Thoracic aorta (tissue), 2 donors: ENCODE measurements around the gene CHIC2. TPM values are rescaled to one million over a fixed set of nuclear protein-coding genes. Genes with fewer than 3 reads are reported as not detected.

Source experiments
- ATAC-seq: fragments of 150-250 bp; one replicate; pipeline ENCODE4 v1.8.0; 2017; ENCODE audit warnings: low read depth; ENCODE audit not compliant: insufficient number of reproducible peaks, low FRiP score
- DNase-seq: peaks from one replicate; pipeline ENCODE4 v3.0.0-alpha.2; 2020; ENCODE audit warnings: low spot score
- H3K27ac ChIP-seq, 2 donors: fragments of 200-600 bp; sonication (generic); 1 replicate in 1 of 2; 2 replicates in 1 of 2; pipeline ENCODE4 v1.5.1; 2016; ENCODE audit warnings: mild to moderate bottlenecking in 2 of 2, moderate library complexity in 2 of 2
- H3K27me3 ChIP-seq: fragments of 200-600 bp; sonication (generic); replicated peaks from 2 replicates; pipeline ENCODE4 v1.6.0; 2016; ENCODE audit warnings: mild to moderate bottlenecking; ENCODE audit not compliant: insufficient read depth
- H3K36me3 ChIP-seq: fragments of 200-600 bp; sonication (generic); one replicate; pipeline ENCODE4 v1.5.1; 2016
- H3K4me1 ChIP-seq, 2 donors: fragments of 200-600 bp; sonication (generic); 1 replicate in 1 of 2; 2 replicates in 1 of 2; pipeline versions ENCODE4 v1.5.1 to v1.6.0; 2016; ENCODE audit warnings: low read depth in 2 of 2, mild to moderate bottlenecking in 1 of 2; ENCODE audit not compliant: control insufficient read depth in 1 of 2
- H3K4me3 ChIP-seq: fragments of 200-600 bp; sonication (generic); 2 replicates; pipeline ENCODE4 v1.5.1; 2016; ENCODE audit warnings: mild to moderate bottlenecking
- H3K9me3 ChIP-seq: fragments of 200-600 bp; sonication (generic); 2 replicates; pipeline ENCODE4 v1.5.1; 2016
- CTCF ChIP-seq: fragments of 200-600 bp; sonication (generic); IDR thresholded peaks from one replicate; pipeline ENCODE4 v1.5.1; 2019; ENCODE audit warnings: antibody characterized with exemption
- total RNA-seq, 2 donors: library from RNA; depleted of rRNA; stranded (reverse); fragments of >200 nt; gene quantifications; one replicate each; pipeline versions ENCODE4 v1.1.0 to v1.2.3, GENCODE V29; 2016

Gene CHIC2
- total RNA-seq, 2 donors from 2014 or later: 52.8 to 75.0 TPM

- ATAC-seq: no peak
- H3K27me3 ChIP-seq: no peaks in the 10 kb centered on the region
- no peaks in the 10 kb centered on the region for H3K9me3 ChIP-seq
- no peak overlapping the region for H3K4me3 ChIP-seq
- no peak for DNase-seq
- H3K27ac ChIP-seq: peak overlapping the region; percentile 93 to 97
- H3K36me3 ChIP-seq: no peaks in the 10 kb centered on the region
- H3K4me1 ChIP-seq: peaks cover 17 to 31% of the 10 kb centered on the region in 2 donors
- TF ChIP-seq CTCF: no peak
These were observed 2.8 kb upstream of the CHIC2 start for GRCh38 chr4:54067166-54067565.

GRCh38 chr4:54066718-54067129 lies 2.3 kb upstream of the CHIC2 start:
- no peaks in the 10 kb centered on the region for H3K36me3 ChIP-seq
- no peaks in the 10 kb centered on the region for H3K27me3 ChIP-seq
- ATAC-seq (no peak), DNase-seq (no peak)
- H3K9me3 ChIP-seq: no peaks in the 10 kb centered on the region
- H3K4me3 ChIP-seq: no peak overlapping the region
- TF ChIP-seq CTCF: no peak
- H3K4me1 ChIP-seq: peaks cover 20 to 34% of the 10 kb centered on the region in 2 donors
- peak overlapping the region; percentile 93 to 97 for H3K27ac ChIP-seq

- Histone ChIP-seq H3K9me3 (no peaks in the 10 kb centered on the region), H3K27ac (peak overlapping the region; percentile 93 to 97), H3K4me3 (no peak overlapping the region), H3K4me1 (peaks cover 26 to 41% of the 10 kb centered on the region in 2 donors), H3K36me3 (no peaks in the 10 kb centered on the region), H3K27me3 (no peaks in the 10 kb centered on the region)
- no peak for DNase-seq
- TF ChIP-seq CTCF: no peak
- ATAC-seq: no peak
These were observed 1.6 kb upstream of the CHIC2 start for GRCh38 chr4:54066088-54066415.

- Histone ChIP-seq H3K4me1 (peaks cover 32 to 47% of the 10 kb centered on the region in 2 donors), H3K27ac (peak overlapping the region; percentile 93 to 97), H3K27me3 (no peaks in the 10 kb centered on the region), H3K36me3 (no peaks in the 10 kb centered on the region), H3K4me3 (peak overlapping the region; percentile 96), H3K9me3 (no peaks in the 10 kb centered on the region)
- no peak for TF ChIP-seq CTCF
- ATAC-seq (peak; percentile 39), DNase-seq (no peak)
These were observed 1.1 kb upstream of the CHIC2 start for GRCh38 chr4:54065282-54066087.

- ATAC-seq (peak; percentile 1), DNase-seq (no peak)
- no peaks in the 10 kb centered on the region for H3K27me3 ChIP-seq
- H3K4me1 ChIP-seq: peaks cover 48 to 62% of the 10 kb centered on the region in 2 donors
- H3K4me3 ChIP-seq: peak overlapping the region; percentile 96
- H3K9me3 ChIP-seq: no peaks in the 10 kb centered on the region
- TF ChIP-seq CTCF: no peak
- peak overlapping the region; percentile 93 to 97 for H3K27ac ChIP-seq
- no peaks in the 10 kb centered on the region for H3K36me3 ChIP-seq
These were observed 578 bp downstream of the CHIC2 start for GRCh38 chr4:54063737-54064316.
